HG03378 (cell line): ENCODE data around the gene TNFRSF21.
A peak's percentile ranks its signal among the peaks of the same experiment; 100 is the strongest.
"Not testable (repeated sequence)": the region's sequence is repeated elsewhere in the genome, so short reads cannot be mapped to it uniquely, and the experiment has no call there.

Experiments
- ATAC-seq: cut with Tn5 transposase; IDR thresholded peaks from one replicate; pipeline ENCODE4 v1.9.1; 2021; ENCODE audit warnings: mild to moderate bottlenecking, moderate library complexity; ENCODE audit not compliant: unreplicated experiment

Gene TNFRSF21

GRCh38 chr6:47323321-47323720 is 13.6 kb upstream of the TNFRSF21 start:
- ATAC-seq = no peak

GRCh38 chr6:47321577-47321976 is 11.9 kb upstream of the TNFRSF21 start:
- no peak for ATAC-seq

DNA sequence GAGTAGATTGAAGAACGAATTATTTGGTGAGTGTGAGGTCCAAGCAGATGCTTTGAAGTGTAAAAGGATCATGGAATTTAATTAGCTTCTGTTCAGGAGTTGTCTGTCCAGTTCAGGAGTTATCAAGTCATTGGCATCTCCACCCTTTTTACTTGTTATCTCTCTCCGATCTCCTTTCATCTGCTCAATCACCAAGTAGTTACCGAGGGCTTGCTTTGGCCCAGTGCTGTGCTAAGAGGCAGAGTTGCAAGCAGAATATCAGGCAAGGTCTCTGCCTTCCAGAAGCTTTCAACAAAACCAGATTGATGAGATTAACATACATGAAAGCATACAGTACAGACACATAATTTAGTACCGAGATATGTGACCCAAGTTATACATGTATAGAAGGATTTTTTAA is 10.2 kb upstream of the TNFRSF21 start:
- ATAC-seq = no peak

DNA sequence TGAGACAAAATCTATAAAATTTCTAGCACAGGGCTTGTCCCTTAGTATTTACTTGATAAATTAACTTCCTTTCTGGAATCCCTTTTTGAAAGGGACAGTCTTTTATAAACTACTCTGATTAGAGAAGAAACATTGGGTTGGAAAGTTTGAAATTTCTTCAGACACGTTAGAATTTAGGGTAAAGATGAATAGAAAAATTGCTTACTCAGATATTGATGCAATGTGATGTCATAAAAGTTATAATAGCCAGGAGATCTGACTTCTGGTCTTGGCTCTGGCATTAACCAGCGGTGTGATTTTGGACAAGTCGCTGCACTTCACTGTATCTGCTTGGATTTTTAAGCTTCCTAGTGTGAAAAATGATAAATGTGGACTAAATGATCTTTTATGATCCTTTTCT is 9.7 kb upstream of the TNFRSF21 start:
- ATAC-seq = no peak

DNA sequence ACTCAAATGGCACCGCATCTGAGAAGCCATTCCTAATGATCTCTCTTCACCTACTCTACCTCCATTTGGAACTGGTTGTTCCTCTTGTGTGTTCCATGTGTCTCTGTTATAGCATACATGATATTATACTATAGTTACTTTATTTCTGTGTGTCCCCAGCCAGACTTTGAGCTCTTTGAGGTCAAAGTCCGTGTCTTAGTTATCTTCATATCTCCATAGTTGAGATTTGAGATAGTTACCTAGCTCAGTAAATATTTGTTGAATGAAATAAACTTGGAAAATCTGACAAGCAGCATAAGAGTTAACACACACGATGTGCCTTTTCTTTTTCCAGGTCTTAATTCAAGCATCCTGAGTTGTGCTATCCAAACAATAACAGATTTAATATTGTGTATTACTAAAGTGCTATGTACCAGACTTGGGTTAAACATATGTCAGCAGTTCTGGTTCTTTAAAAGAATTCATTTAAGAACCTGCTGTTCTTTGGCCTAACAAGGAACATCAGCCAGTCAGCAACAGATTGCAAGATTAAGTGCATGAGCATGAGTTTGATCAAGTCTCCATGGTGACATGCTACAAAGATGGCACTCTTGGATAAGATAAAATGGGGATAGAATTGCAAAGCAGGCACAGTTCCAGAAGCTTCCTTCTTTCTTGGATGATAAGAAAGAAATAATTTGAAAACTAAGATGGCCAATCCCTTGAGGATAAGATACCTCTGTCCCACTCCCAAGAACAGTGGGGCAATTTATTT is 8.7 kb upstream of the TNFRSF21 start:
- ATAC-seq = no peak

DNA sequence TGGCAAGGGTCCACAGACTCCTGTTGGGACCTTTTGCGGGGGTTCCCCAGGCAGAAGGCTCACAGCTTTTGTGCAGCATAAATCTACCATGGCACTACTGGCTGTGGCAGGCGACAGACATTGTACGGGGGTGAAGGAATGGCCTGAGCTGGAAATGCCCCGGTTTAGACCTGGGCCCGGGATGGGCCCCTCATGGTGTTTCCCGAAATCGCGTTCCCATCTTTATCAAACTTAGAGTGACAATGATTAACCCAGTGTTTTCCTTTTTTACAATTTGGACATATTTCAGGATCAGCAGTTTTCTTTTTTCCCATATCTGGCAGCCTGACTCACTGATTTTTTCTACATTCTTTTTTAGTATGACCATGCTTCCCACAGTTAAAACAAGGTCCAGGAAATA is 5.5 kb upstream of the TNFRSF21 start:
- not testable (repeated sequence) for ATAC-seq

DNA sequence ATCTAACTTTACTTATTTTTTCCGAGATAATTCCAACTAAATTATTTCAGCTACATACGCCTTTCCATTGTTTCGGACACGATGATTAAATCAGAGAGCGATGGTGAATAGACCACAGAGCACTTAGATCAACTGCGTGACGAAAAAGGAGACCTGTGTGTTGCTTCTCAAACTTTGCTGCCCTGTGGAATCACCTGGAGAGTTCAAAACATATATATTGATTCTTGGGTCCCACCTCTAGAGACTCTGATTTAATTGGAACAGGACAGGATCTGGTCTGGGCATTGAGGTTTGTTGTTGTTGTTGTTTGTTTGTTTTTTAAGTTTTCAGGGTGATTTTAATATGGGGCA is 401 bp upstream of the TNFRSF21 start:
- peak; percentile 10 for ATAC-seq

DNA sequence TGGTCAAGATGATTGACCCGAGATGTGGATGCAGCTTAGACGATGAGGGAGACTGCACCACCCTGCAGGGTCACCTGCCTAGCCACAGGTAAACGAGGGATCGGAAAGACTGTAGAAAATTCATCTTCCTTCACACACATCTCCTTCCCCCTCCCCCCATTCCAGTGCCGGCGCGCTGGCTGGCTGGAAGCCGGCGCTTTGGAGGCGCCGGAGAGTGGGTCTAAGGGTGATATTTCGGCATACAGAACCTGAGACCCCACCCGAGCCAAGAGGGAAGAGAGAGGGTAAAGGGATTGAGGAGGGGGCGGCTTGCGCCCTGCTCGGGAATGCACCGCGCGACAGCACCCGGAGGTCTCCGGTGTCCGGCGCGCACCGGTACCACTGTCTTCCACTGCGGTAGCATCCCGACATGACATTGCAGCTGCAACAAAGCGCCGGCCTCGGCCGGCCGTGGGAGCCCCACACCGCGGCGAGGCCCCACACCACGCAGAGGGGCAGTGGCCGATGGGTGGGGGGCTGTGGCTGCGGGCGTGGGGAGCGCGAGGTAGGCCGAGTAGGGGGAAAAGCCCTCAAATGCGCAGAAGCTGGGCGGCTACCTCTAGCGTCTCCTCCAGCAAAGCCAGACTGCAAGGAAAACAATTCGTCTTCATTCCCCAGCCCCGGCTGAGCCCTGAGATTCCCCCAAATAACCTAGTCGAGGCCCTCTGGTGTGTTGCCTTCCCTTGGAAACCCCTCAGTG is 984 bp downstream of the TNFRSF21 start:
- no peak for ATAC-seq

GRCh38 chr6:47308198-47308517 is 1.5 kb downstream of the TNFRSF21 start:
- no peak for ATAC-seq

DNA sequence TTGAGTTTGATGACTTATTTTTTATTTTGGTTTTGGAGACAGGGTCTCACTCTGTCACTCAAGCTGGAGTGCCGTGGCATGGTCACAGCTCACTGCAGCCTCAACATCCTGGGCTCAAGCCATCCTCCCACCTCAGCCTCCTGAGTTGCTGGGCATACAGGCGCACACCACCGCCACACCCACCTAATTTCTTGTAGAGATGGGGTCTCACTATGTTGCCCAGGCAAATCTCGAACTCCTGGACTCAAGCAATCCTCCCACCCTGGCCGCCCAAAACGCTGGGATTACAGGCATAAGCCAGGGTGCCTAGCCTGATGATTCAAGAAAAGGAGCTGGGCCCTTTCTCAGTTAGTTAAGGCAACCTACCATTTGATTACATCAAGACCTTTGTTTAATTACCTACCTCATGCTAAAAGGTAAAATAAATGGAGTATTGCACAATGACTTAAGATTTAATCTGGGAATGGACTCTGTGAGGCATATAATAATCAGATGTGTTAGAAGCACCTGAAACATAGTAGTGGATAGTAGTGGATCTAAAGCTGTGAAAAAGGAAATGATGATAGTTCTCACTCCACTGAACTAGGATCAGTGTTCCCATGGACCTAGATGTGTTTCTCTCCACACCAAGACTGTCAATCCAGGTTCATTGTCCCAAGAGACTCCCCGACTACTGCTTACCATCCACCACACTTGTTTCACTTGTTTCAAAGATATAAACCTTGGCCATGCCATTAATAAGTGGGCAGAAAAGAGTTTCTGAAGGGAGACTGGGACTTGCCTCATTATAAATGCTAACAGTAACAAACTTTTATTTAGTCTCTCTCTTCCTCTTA is 2.1 kb downstream of the TNFRSF21 start:
- ATAC-seq = no peak

DNA sequence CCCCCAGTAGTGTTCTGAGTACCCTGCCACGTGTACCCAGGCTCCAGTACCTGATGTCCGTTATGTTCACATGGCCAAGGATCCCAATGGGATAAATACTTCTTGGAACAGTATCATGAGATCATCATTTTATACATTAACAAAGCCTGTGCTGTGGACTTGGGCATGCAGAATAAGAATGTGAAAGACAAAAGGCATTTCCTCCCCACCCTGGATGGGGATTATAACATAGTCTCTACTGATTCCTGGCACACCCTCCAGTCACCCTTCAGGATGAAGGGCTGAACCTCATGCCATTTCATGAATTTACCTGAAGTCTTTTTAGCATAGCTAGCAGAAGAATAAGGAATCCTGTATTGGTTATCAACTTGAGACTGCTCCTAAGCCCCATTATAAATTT is 2.8 kb downstream of the TNFRSF21 start:
- no peak for ATAC-seq

DNA sequence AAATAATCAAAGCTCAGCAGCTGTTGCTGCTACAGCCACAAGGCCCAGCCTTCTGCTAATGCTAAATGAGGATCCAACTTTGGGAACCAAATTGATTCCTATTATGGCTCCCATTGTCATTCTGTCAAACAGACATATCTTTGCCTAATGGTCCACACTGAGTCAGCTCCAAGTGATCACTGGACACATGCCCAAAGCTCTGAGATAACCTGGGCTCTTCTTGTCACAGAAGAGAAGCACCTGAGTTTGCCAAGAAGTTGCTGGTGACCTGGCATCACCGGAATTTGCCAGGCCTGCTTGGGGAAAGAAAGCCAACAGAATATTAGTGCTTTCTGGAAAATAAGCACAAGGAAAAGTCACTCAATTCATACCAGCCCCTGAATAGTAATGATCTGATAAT is 5.8 kb downstream of the TNFRSF21 start:
- ATAC-seq = no peak

GRCh38 chr6:47303342-47303741 is 6.4 kb downstream of the TNFRSF21 start:
- no peak for ATAC-seq

- ATAC-seq = peak; percentile 62
Measured at GRCh38 chr6:47302043-47302442, 7.7 kb downstream of the TNFRSF21 start.

GRCh38 chr6:47301441-47301840 is 8.3 kb downstream of the TNFRSF21 start:
- ATAC-seq = no peak

DNA sequence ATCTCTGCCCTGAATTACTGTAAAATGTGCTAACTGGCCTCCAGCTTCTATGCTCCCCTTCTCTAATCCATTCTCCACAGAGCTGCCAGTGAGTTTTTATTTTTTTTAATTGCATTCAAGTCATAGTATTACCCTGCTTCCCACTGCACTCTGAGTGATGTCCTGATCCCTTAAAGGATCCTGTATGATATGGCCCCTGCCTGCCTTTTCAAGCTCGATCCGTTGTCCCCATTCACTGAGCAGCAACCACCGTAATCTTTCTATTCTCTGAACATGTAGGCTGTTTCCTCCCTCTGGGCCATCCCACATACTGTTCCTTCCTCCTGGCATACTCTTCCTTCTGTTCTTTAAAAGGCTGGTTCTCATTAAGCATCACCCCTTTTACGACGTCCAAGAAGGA is 9.3 kb downstream of the TNFRSF21 start:
- ATAC-seq = no peak

DNA sequence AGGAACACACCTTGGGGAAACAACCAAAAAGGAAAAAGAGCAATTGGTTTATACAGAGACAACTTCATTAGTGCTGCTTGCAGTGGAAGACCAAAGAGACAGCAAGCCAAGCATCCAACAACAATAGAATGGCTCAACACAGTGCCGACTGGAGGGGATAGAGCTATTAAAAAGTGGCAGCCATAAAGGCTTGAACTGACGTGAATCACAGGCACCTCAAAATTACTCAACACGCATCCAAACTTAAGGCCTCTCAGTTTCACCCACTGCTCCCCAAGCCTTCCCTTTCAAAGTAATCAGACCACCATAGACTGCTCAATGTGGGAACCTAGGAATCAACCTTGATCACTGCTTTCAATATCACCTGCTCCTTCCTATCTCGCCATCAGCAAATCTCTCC is 9.7 kb downstream of the TNFRSF21 start:
- ATAC-seq = no peak

- ATAC-seq = no peak
Measured at GRCh38 chr6:47298475-47298874, 11.2 kb downstream of the TNFRSF21 start.

DNA sequence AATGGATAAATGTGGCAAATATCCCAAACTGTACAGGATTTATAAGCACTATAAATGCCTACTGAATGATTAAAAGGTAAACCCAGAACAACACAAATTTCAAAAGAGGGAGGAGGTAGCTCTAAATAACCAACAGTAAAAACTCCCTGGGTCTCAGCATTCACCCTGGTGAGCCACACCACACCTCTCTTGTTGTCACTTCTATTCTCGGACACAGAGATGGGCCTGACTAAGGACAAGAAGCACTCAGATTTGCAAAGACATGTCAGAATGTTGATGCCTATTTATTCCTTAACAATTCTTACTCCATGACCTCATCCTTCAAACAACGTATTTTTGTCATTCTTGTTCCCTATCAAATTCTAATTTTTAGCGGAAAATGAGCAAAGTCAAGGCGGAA is 14.7 kb downstream of the TNFRSF21 start:
- no peak for ATAC-seq

GRCh38 chr6:47292944-47293343 is 16.8 kb downstream of the TNFRSF21 start:
- no peak for ATAC-seq

DNA sequence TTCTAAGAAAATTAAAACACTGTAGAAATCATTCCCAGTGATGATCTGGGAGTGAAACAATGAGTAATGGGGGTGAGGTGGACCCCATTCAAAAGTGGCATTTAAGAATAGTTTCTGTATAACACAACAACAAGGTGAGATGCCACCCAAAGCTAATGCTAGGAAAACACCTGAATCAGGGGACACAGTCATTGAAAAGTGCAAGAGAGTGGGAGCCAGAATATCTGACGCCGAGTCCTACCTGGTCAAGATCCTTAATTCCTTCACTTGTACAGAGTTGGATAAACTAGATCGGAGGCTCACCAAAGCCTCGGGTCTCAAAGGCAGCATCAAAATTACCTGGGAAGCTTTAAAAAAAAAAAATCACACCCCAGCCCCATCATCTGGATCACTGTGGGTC is 17.7 kb downstream of the TNFRSF21 start:
- ATAC-seq = no peak
